22Rv1 (cell line): Measurements from ENCODE around the gene SARDH.

Experiments used
- H3K27ac ChIP-seq: fragments of 450-650 bp; 2 replicates; pipeline ENCODE4 v1.5.1; 2017
- ZFX ChIP-seq: fragments of 450-650 bp; IDR thresholded peaks from 2 replicates; pipeline ENCODE4 v1.6.1; 2017; ENCODE audit warnings: antibody characterized with exemption, borderline replicate concordance
- TF ChIP-seq, protein P1 (sequence below): fragments of 450-650 bp; IDR thresholded peaks from 2 replicates; pipeline ENCODE4 v1.5.1; 2017; ENCODE audit warnings: mild to moderate bottlenecking

Gene SARDH, protein sequence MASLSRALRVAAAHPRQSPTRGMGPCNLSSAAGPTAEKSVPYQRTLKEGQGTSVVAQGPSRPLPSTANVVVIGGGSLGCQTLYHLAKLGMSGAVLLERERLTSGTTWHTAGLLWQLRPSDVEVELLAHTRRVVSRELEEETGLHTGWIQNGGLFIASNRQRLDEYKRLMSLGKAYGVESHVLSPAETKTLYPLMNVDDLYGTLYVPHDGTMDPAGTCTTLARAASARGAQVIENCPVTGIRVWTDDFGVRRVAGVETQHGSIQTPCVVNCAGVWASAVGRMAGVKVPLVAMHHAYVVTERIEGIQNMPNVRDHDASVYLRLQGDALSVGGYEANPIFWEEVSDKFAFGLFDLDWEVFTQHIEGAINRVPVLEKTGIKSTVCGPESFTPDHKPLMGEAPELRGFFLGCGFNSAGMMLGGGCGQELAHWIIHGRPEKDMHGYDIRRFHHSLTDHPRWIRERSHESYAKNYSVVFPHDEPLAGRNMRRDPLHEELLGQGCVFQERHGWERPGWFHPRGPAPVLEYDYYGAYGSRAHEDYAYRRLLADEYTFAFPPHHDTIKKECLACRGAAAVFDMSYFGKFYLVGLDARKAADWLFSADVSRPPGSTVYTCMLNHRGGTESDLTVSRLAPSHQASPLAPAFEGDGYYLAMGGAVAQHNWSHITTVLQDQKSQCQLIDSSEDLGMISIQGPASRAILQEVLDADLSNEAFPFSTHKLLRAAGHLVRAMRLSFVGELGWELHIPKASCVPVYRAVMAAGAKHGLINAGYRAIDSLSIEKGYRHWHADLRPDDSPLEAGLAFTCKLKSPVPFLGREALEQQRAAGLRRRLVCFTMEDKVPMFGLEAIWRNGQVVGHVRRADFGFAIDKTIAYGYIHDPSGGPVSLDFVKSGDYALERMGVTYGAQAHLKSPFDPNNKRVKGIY

DNA sequence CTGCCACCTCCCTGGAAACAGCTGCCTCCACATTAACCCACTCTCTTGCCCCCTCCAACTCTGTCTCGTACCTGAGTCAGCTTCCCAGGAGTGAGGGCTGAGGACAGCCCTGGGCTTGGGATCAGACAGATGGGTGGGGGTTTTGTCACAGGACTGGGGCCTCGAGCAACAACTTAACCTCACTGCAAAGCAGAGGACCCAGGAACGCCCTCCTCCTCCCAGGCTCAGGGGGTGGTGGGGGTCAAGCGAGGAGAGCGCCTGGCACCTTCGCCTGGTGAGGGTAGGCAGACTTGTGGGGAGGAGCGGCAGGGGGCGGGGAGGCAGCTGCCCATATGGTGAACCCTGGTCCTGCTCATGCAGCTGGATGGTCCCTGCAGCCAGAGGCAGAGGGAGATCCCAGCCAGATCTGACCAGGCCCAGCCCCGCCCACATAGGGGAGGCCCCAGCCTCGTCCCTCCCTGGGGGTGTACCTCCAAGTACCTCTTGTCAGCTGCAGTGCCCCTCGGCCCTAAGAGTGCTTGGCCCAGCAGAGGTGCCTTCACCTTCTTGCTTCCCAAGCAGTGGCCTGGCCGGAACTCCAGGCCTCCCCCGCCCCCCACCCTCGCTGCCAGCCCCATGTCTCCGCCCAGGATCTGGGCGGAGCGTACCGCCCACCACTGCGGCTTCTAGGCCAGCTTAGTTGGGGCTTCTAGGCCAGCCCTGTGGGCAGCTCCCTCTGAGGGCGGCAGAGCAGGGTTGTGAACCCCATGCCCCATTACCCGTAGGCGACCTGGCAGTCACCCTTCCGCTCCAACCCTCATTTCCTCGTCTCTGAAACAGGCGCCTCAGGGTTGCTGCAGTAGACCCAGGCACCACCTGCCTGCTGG lies at the start of gene SARDH:
TSS of gene SARDH (minus strand) at position 579 of the 866 bp plus-strand sequence. CDS start 4,179 bp downstream, outside the sequence.
- H3K27ac ChIP-seq, result no peak within 1 kb of the TSS
- TF ChIP-seq ZFX, result no peak
- TF ChIP-seq, protein P1, sequence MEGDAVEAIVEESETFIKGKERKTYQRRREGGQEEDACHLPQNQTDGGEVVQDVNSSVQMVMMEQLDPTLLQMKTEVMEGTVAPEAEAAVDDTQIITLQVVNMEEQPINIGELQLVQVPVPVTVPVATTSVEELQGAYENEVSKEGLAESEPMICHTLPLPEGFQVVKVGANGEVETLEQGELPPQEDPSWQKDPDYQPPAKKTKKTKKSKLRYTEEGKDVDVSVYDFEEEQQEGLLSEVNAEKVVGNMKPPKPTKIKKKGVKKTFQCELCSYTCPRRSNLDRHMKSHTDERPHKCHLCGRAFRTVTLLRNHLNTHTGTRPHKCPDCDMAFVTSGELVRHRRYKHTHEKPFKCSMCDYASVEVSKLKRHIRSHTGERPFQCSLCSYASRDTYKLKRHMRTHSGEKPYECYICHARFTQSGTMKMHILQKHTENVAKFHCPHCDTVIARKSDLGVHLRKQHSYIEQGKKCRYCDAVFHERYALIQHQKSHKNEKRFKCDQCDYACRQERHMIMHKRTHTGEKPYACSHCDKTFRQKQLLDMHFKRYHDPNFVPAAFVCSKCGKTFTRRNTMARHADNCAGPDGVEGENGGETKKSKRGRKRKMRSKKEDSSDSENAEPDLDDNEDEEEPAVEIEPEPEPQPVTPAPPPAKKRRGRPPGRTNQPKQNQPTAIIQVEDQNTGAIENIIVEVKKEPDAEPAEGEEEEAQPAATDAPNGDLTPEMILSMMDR, result no peak

DNA sequence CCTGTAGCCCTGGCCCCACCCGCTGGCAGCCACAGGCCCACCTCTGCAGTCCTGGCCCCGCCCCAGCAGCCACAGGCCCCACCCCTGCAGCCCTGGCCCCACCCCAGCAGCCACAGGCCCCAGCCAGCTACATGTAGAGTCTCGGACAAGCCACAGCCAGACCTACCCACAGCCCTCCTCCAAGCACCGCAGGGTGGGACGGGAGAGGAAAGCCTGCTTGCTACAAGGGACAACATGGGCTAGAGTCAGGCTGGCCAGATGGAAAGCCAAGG lies 49.5 kb upstream of the SARDH start:
- no peak for TF ChIP-seq ZFX
- TF ChIP-seq, protein P1, result no peak
- H3K27ac ChIP-seq, result no peak overlapping the region

DNA sequence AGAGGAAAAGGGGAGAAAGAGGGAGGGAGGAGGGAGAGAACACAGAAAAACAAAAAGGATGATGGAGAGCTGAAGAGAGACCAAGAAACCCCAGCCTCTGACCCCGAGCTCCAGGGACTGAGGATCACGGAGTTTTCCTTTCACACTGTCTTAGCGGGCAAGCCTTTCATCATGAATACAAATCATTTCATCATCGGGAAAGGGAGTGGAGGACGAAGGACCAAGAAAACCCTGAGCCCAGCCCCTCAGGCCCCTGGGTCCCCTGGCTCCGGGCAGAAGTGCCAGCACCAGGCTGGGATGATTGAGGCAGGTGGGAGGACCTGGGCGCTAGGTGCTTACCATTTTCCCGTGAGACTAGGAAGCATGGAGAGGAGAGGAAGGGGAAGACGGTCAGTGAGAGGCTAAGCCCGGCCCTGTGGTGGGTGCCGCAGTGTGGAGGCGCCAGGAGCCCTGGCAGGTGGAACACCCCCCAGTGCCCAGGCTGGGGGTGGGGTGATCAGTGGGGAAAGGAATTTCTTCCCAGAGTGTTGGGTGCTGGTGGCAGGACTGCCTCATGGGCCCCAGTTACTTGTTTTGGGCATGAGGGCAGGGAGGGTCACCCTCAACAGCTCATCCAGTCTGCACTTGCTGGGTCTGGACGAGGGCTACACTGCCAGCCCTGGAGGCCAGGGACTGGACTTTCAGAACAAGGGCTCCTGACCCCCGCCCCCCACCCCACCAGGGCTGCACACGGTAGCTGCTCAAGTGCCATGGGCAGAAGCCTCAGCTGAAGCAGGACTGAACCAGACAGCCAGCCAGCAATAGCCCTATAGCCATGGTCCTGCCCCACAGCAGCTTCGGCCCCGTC lies 49.0 kb upstream of the SARDH start:
- no peak overlapping the region for H3K27ac ChIP-seq
- no peak for TF ChIP-seq ZFX

DNA sequence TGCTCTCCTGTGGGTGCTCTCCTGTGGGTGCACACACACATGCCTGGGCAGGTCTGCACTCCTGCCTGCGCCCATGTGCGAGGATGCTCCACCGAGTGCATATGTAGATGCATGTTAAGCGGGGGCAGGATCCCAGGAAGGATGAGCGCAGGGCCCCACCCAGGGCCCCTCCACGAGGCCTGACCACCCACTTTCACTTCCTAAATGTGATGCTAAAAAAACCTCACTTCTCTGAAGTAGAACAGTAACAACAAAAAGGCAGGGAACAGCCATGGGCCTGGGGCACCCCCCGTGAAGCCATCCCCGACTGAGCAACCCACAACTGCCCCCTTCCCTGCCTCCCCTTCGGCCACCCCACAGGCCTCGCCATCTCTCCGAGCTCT lies 48.2 kb upstream of the SARDH start:
- H3K27ac ChIP-seq, result no peak overlapping the region

DNA sequence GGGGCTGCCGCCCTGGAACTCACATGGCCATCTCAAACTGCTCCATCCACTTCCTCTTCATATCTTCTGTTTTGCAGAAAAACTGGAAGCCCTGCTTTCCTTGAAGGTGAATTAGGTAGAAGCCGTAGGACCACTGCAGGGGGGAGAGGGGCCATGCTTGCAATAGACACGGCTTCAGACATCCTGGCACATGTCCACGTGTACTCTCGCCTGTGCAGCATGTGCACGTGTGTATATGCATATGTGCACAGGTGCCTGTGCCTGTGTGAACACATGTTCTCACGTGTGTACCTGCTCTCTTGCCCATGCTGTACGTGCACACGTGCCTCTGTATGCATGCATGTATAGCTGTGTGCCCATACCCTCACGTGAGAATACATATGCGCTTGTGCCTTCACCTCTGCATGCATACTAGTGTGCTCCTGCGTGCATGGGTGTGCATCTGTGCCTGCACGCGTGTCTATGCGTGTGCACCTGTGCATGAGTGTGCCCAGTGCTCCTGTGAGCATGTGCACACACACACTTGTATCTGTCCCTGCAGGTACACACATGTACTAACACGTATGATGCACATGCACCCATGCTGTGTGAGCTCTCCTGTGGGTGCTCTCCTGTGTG lies 47.7 kb upstream of the SARDH start:
- no peak for TF ChIP-seq ZFX
- TF ChIP-seq, protein P1, result no peak
- no peak overlapping the region for H3K27ac ChIP-seq

More for the DNA sequence above, 48.2 kb upstream of the SARDH start:
- TF ChIP-seq, protein P1, result no peak
- no peak for TF ChIP-seq ZFX

DNA sequence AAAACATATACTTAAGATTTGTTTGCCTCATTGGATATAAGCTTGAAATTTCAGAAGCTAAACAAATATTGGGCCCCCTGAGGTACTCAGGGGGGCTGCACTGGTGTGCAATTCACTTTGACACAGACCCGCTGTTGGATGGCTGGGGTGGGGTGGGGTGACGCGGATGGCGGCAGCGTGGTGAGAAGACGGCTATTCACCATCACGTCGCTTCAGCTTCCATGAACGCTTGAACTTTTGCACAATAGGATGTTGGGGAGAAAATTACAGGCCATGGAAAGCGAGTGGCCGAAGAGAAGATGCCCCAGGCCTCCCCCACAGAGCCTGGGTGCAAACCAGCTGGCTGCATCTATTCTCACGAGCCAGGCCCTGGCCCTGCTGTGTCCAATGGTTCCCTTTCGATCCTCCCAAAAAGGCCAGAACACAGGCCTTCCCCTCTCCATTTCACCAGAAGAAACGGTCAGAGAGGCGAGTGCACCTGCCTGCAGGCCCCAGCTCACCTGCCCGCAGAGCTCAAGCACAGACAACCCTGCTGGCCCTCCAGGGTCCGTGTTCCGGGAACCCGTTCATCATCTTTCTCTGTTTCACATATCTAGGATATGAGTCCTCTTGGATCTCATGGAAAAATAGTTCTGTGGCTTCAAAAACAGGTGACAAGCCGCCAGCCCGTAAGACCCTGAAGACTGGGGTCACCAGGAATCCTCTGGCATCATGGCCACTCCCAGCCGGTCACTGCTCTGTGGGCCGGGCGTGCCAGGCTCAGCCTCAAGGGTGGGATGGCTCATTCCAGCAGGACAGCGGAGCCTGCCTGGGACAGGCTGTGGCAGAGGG lies 46.8 kb upstream of the SARDH start:
- TF ChIP-seq ZFX, result no peak
- TF ChIP-seq, protein P1, result no peak
- H3K27ac ChIP-seq, result no peak overlapping the region
